H1 (cell line): ENCODE measurements around the gene NCK2. TPM values are rescaled to one million over a fixed set of nuclear protein-coding genes. Genes with fewer than 3 reads are reported as not detected.

Source experiments
- CHD7 ChIP-seq: fragments of 300-600 bp; sonication (generic); IDR thresholded peaks from 2 replicates; pipeline ENCODE4 v1.7.1; 2012; ENCODE audit warnings: low read length, moderate library complexity, mild to moderate bottlenecking, inconsistent platforms; ENCODE audit not compliant: insufficient replicate concordance
- polyA plus RNA-seq, 7 experiments: library from polyadenylated mRNA; depleted of rRNA in 3 of 7; stranded (reverse) in 5 of 7; unstranded in 2 of 7; fragments of >200 nt in 5 of 7; fragments of 200-250 nt in 2 of 7; gene quantifications; 1 replicate in 5 of 7; 2 replicates in 1 of 7; 4 replicates in 1 of 7; pipeline versions ENCODE4 v1.2.1 to v1.2.3, GENCODE V29; 2011 to 2013; ENCODE audit warnings: missing spikeins in 2 of 7, mixed read lengths in 2 of 7
- total RNA-seq: library from RNA; stranded (reverse); fragmentation: NEBNext Ultra II Directional; extraction: Animal tissue kit (Norgen Biotek cat#: 25700); gene quantifications from 2 replicates; pipeline ENCODE4 v1.2.1, GENCODE V29; 2021

The NCK2 gene
- total and polyA plus RNA-seq, 2 of the 8 experiments (the other 6 are each of a cell fraction or from before 2014, with no cell fraction given), result 30.3 to 65.7 TPM

DNA sequence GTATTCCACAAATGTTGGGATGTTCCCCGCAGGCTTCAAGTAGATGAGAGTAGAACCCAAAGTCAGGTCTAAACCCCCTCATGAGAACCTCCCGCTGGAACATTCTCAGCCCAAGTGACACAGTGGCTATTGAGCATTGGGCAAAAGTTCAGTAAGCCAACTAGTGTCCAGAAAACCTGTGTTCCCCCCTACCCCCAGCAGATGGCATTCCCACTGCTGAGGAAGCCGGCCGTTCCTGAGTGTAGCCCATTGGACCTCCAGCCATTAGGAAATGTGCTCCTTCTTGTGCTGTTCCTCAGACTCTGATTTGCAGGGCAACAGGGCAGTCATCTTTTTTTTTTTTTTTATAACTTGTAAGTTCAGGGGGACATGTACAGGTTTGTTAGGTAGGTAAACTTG is 152.1 kb downstream of the NCK2 start (continued):
- no peak for TF ChIP-seq CHD7
- TF ChIP-seq, all 59 proteins: peak for 2
